Brain pericyte (primary cell): ENCODE results near the gene FREM2.

Experiments used
- DNase-seq: peaks from one replicate; pipeline ENCODE4 v3.0.0-alpha.2; 2012; ENCODE audit warnings: low read depth, low spot score

FREM2 gene

GRCh38 chr13:38685974-38686576, 802 bp upstream of the FREM2 start:
- DNase-seq: no peak

- DNase-seq: no peak
Observed at GRCh38 chr13:38687246-38688229, 661 bp downstream of the FREM2 start.

DNA sequence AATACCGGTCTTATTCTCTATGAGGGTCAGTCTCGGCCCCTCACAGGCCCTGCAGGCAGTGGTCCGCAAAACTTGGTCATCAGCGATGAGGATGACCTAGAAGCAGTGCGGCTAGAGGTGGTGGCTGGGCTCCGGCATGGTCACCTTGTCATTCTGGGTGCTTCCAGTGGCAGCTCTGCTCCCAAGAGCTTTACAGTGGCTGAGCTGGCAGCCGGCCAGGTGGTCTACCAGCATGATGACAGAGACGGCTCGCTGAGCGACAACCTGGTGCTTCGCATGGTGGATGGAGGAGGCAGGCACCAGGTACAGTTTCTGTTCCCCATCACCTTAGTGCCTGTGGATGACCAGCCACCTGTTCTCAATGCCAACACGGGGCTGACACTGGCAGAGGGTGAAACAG, 1.8 kb downstream of the FREM2 start:
- DNase-seq: no peak

DNA sequence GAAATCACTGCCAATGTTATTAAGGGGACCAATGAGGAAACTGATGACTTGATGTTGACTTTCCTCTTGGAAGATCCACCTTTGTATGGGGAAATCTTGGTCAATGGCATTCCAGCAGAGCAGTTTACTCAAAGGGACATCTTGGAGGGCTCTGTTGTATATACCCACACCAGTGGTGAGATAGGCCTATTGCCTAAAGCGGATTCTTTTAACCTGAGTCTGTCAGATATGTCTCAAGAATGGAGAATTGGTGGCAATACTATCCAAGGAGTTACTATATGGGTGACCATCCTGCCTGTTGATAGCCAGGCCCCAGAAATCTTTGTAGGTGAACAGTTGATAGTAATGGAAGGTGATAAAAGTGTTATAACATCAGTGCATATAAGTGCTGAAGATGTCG, 3.4 kb downstream of the FREM2 start:
- no peak for DNase-seq

DNA sequence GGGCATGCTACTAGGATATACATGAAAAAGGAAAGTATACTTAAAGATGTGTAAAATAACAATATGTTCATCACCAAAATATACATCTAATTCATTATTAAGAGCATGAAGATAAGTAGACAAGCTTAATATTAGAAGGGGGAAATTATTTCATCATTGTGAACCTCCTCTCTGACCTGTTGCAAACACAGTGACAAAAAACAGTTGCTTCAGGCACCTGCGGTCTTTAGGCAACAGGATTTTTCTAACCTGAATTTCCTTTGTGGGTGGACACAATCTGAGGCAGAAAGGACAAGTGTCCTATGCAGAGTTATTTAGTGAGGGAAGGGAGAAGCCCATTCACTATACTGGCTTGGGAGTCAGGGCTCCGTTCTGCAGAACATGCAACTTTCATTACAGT, 6.3 kb downstream of the FREM2 start:
- no peak for DNase-seq

DNA sequence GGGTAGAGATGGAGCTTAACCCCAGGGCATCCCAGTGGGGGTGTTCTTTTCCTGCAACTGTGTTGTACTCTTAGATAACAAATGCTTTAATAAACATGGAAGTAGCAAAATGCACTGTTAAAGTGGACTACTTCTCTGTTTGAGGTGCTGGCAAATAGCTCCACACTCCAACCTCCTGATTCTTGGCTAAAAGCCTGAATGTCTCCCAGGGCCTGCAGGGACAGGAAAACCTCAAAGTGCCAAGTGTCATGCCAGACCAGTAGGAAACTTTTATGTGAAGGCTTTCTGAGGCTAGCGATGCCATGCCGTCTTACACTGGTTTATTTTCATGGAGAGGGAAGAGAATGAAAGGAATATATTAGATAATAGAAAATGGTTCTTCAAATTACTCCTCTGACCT, 6.8 kb downstream of the FREM2 start:
- no peak for DNase-seq

GRCh38 chr13:38697197-38697596, 10.3 kb downstream of the FREM2 start:
- no peak for DNase-seq

GRCh38 chr13:38697628-38698333, 10.9 kb downstream of the FREM2 start:
- DNase-seq: no peak

DNA sequence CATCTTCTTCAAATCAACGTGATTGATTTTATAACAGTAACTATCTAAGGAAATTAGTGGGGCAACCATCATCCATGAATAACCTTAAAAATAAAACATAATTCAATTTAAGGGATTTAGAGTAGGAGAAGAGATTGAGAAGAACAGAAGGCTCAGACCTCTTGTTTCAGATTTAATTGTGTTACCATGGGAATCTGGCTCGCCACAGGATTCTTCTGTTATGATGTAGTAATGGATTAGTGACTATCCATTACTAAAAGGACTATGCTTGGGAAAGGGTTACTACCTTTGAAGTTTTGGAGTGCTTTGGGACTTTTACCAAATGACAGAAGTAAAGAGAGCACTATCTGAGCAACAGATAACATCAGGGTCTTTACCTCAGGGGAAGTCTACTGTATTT, 13.2 kb downstream of the FREM2 start:
- DNase-seq: no peak

DNA sequence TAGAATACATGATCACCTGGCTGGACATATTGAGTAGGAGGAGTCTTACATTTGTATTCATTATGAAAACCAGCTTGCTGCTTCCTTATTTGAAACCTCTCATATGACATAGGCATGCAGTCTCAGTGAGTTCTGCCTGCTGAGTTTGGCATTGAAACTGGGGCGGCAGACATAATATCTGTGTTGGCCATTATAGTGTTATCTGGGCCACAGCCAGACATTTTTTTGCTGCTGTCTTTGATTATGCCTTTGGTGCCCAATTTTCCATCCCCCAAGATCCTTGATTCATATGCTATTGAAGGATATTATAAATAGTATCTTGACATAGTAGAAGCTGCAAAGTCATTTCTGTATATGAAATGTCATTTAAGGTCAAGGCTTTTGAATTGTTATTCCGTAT, 15.8 kb downstream of the FREM2 start:
- DNase-seq: no peak

GRCh38 chr13:38703255-38703654, 16.4 kb downstream of the FREM2 start:
- DNase-seq: no peak

DNA sequence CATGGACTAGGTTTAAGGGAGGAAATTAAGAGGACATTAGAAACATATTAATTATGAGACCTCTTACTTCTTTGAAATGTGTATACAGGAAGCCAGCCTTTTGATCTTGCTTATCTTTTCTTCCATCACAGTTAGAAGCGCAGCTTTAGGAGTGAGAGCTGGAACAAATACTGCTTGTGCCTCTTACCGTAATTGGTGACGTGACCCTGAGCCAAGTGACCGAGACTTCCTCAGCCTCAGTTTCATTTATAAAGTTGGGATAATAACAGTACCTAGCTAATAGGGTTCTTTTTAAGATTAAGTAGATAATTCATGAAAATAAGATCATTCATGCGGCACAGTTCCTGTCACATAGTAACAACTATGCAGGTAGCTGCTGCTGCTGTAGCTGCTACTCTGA, 18.5 kb downstream of the FREM2 start:
- no peak for DNase-seq

- DNase-seq: no peak
Observed at GRCh38 chr13:38707460-38707859, 20.6 kb downstream of the FREM2 start.

DNA sequence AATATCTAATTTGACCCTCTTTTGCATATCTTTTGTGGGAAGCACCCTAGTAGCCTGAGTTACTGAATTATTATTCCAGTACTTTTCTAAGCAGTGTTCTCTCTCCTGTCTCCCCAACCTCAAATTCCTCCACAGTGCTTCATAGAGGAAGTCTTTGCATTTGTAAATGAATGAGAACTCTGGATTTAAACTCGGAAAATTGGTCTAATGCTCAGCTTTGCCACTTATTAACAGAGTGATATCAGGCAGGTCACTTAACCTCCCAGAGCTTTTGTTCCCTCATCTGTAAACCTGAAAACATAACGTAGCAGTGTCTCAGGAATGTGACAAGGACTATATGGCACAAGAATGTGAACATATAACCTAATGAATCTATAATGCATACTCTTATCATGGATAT, 26.2 kb downstream of the FREM2 start:
- DNase-seq: no peak

DNA sequence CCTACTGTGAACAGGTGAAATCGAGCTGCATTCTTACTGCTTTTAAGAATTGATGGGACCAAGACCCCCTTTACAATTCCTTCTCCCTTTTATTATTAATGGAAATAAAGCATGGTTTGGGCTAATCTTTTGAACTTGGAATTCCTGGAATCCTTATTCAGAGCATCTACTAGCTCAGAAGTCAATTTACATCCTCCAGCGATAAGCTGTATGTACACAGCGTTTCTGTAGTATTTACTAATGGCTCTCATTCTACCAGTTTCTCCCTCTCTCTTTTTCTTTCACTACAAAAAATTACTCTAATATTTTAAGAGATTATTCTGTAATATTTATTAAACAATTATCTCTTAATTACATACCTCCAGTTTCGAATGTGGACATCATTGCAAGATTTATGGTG, 31.5 kb downstream of the FREM2 start:
- DNase-seq: no peak

- DNase-seq: no peak
Observed at GRCh38 chr13:38730332-38730731, 43.5 kb downstream of the FREM2 start.

DNA sequence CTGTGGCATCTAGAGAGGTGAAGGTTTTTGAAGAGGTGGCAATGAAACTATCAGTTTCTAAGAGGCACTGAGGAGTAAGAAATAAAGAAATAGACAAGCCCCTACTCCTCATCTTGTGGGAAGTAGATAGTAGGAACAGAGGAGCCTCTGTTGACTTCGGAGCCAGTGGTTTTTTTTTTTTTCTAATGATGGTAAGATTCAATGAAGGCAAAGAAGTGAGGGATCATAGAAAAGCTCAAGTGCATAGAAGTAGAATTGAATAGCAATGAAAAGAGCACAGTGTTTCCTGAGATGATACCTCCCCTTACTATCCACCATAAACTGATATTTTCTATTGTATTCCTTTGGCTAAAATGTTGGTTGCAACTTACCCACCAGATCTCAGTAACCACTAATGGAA, 46.3 kb downstream of the FREM2 start:
- DNase-seq: no peak

DNA sequence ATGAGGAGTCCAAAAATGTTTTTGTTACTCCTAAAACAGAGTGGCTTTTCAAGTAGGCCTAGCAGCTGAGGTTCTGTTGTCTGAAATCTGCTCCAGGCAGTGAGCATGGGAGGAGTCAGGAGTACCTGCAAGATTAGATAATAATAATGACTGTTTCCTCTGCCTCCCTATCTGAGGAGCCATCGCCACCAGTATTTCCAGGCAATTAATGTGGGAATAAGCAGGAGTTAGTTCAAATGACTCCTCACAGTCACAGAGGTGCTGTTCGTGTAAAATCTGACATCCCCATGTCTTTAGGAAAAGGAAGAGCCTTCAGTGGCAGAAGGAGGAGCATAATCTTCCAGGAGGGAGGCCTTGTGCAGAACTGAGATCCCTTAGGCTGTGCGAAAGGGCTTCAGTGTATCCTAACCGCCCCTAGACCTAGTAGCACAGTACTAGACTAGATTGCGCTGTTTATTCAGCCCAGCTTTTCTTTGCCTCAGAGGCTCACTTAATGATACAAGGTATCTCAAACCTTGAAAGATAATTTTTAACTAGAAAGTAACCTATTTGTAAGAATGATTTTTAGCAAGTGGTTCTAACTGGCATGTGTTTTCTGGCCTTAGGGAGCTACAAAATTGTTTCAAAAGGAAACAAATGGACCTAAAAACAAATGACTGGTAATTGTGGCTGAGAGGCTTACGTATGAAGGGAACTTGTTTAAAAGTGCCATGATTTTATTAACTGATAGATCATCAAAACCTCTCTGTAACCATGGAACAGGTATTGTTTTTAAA, 49.0 kb downstream of the FREM2 start:
- no peak for DNase-seq

- DNase-seq: no peak
Observed at GRCh38 chr13:38743466-38743865, 56.6 kb downstream of the FREM2 start.

DNA sequence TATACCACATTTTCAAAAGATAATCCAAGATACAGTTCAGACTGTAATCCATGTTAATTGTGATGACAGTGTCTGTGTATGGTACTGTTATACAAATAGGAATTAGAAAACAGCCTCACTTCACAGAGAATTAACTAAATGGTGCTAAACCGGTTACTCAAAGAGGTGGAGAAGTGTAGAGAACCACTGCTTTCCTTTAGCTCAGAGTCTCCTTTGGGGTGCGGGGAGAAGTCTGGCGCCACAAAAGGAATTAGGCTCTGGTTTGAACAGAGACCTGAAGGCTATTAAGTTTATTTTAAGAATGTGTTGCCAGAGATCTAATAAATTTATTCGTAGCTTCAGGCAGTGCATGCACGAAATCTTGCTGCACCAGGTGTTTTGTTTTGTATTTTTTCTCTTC, 65.8 kb downstream of the FREM2 start:
- DNase-seq: no peak

DNA sequence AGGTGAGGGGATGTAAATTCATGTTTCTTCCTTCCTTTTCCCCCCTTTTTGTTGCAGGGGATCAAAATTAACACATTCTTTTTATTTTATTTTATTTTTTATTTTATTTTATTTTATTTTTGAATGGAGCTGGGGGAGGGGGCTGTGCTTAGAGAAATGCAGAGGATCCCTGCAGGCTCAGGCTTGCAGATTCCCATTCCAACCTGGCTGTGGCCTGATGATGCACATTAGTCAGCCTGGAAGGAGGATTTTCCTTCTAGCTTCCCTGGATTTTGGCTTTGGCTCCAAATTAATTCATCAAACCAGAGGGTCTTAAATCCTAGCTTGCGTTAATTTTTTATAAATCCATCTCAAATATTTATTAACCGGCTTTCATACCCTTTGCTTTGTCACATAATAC, 67.0 kb downstream of the FREM2 start:
- DNase-seq: no peak

DNA sequence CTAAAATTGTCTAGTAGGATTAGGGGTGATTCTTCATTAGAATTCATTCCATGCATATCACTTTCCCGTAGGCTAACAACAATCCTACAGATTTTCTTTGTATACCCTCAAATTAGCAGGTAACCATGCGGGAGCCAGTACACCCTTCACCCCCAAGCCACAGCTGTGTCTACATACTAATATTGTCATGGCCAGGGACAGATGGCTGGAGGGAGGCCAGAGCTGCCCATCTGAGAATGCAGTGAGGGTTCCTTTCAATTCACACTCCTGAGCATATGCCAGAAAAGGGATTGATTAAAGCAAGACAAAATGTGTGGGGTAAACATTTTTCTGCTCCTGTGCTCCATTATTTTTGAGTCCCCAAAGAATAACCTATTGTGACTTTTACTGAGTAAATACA, 68.9 kb downstream of the FREM2 start:
- no peak for DNase-seq
